ACC112 (cell line): ENCODE data around the gene JAKMIP3.

ENCODE experiments used
- H2AFZ ChIP-seq: fragments of 200-600 bp; sonication (generic); one replicate; pipeline ENCODE4 v1.6.0; 2017; ENCODE audit warnings: antibody characterized with exemption, low read length; ENCODE audit not compliant: unreplicated experiment
- H3K27ac ChIP-seq: fragments of 200-600 bp; sonication (generic); 2 replicates; pipeline ENCODE4 v1.5.1; 2014; ENCODE audit warnings: low read depth, mild to moderate bottlenecking, antibody characterized with exemption, low read length, moderate library complexity
- H3K27me3 ChIP-seq: fragments of 200-600 bp; sonication (generic); 2 replicates; pipeline ENCODE4 v1.6.1; 2014; ENCODE audit warnings: mild to moderate bottlenecking, antibody characterized with exemption, low read length, moderate library complexity, mixed read lengths; ENCODE audit not compliant: insufficient read depth
- H3K36me3 ChIP-seq: fragments of 200-600 bp; sonication (generic); 2 replicates; pipeline ENCODE4 v1.6.1; 2016; ENCODE audit warnings: mild to moderate bottlenecking, antibody characterized with exemption, low read length, moderate library complexity, mixed read lengths; ENCODE audit not compliant: insufficient read depth
- H3K4me1 ChIP-seq: fragments of 200-600 bp; sonication (generic); one replicate; pipeline ENCODE4 v1.6.1; 2016; ENCODE audit warnings: low read length, mixed read lengths; ENCODE audit not compliant: insufficient read depth, unreplicated experiment, control insufficient read depth
- H3K4me3 ChIP-seq: fragments of 200-600 bp; sonication (generic); 2 replicates; pipeline ENCODE4 v1.5.1; 2014; ENCODE audit warnings: mild to moderate bottlenecking, low read depth, low read length
- H3K79me2 ChIP-seq: fragments of 200-600 bp; sonication (generic); one replicate; pipeline ENCODE4 v1.6.0; 2016; ENCODE audit warnings: low read length; ENCODE audit not compliant: control insufficient read depth, unreplicated experiment, insufficient read depth

The JAKMIP3 gene

DNA sequence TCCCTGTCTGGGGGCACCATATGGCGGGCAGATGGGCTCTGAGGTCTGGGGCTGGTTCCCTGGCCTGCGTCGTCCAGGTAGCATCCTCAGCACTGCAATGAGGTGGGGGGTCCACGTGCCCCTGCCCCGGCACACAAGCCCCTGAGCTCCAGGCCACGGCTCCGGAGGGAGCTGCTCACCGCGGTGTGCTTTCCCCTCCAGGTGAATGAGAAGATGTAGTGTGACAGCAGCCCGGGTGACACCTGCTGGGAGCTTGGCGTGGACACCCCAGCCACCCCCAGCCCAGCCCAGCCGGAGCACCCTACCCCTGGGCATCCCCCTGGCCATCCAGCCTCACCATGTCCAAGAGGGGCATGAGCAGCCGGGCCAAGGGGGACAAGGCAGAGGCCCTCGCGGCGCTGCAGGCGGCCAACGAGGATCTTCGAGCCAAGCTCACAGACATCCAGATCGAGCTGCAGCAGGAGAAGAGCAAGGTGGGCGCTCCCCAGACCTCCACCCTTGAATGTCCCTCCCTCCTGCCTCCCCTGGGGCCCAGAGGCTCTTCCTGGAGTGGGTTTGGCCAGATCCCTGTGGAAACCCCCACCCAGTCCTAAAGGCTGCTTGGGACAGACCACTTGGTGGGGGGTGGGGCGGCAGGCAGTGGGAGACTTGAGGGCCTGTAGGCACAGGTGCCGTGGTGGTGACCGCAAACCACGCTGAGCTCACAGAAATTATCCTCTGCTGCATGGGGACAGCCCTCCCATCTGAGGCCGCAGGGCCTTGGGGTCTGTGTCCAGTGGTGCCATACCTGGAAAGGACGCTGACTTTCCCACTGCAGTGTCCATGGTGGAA lies 38.9 kb downstream of the JAKMIP3 start:
- H3K36me3 ChIP-seq: no peaks in the 10 kb centered on the region
- no peak overlapping the region for H2AFZ ChIP-seq
- no peak overlapping the region for H3K4me3 ChIP-seq
- no peaks in the 10 kb centered on the region for H3K4me1 ChIP-seq
- no peak overlapping the region for H3K27ac ChIP-seq
- no peaks in the 10 kb centered on the region for H3K27me3 ChIP-seq
- no peaks in the 10 kb centered on the region for H3K79me2 ChIP-seq

DNA sequence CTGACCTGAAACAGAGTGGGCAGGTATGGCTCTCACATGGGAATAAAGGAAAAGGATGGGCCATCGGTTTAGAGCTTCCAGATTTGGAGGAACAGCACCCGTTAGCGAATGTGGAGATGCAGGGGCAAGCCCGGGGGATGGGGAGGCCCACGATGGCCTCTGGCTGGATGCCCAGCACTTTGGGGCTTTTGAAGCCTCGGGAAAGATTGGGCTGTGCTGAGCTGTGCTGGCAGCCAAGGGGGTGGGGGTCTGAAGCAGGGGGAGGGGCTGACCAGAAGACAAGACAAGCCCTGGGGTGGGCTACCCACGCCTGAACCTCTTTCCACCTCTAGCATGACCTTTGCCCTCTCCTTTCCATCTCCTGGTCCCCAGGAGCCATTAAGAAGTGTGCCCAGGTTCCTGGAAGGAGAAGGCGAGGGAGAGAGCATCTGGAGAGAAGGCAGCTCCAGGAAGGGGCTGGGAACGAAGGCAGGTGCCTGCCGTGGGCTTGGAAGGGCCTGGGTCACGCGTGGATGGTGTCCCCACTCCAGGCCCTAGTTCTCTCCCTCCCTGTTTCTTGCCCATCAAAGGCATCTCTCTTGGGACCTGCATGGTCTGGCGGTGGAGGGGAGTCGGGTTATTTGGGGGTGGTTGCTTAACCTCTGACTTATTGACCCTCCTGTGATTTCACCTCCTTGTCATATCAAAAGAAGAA lies 39.7 kb downstream of the JAKMIP3 start:
- Histone ChIP-seq H3K27me3 (no peaks in the 10 kb centered on the region), H3K27ac (no peak overlapping the region), H3K4me1 (no peaks in the 10 kb centered on the region), H3K79me2 (no peaks in the 10 kb centered on the region), H3K36me3 (no peaks in the 10 kb centered on the region), H3K4me3 (no peak overlapping the region), H2AFZ (no peak overlapping the region)

DNA sequence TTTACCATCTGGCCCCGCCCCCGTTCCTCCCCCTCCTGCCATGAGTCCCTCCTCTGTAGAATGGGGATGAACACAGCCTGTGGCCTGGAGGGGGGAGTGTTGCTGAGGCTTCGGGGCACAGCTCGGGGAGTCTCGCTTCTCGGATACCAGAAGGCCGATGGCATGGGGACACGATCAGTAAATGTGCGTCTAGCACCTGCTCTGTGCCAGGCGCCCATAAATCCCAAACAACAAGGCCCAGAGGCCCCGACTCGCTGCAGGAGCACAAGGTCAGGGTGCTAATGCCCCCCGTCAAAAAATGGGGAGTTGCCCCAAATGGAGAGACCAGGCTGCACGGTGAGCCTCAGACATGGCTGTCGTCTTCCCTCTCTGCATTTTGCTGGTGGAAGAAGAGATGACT lies 40.7 kb downstream of the JAKMIP3 start:
- H3K36me3 ChIP-seq: no peaks in the 10 kb centered on the region
- no peaks in the 10 kb centered on the region for H3K79me2 ChIP-seq
- no peak overlapping the region for H2AFZ ChIP-seq
- H3K4me3 ChIP-seq: no peak overlapping the region
- no peak overlapping the region for H3K27ac ChIP-seq
- no peaks in the 10 kb centered on the region for H3K4me1 ChIP-seq
- H3K27me3 ChIP-seq: no peaks in the 10 kb centered on the region

DNA sequence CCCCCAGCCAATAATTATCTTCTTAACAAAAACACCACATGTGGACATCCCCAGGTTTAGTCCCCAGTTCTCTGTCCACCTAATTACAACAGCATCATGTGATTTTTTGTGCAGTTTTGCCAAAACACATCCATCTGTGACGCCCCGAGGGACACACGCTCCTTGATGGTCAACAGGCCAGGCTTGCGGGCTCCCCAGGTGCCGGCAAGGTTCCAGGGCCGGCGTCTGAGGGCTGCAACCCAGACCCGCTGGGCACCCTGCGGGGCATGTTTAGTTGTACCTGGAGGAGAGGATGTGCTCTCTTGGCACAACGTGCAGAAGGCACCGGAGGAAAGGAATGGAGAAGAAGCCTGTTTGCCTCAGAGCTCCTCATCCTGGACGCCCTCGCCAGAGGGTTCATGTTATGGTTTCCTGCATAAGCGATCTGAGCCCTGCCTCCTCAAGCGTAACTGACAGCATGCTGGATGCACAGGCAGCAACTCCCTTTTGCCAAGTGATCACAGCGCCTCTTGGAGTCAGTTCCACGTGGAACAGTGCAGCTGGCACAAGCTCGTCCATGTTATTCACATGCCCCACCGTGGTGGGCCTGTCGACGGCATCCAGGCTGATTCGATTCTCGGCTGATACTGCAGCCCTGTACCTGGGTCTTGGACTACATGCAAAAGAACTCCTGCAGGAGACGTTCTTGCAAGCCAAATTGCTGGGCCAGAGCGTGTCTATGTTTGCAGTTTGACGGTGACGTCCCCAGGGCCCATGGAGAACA lies 41.6 kb downstream of the JAKMIP3 start:
- Histone ChIP-seq H3K4me1 (no peaks in the 10 kb centered on the region), H3K27me3 (no peaks in the 10 kb centered on the region)

DNA sequence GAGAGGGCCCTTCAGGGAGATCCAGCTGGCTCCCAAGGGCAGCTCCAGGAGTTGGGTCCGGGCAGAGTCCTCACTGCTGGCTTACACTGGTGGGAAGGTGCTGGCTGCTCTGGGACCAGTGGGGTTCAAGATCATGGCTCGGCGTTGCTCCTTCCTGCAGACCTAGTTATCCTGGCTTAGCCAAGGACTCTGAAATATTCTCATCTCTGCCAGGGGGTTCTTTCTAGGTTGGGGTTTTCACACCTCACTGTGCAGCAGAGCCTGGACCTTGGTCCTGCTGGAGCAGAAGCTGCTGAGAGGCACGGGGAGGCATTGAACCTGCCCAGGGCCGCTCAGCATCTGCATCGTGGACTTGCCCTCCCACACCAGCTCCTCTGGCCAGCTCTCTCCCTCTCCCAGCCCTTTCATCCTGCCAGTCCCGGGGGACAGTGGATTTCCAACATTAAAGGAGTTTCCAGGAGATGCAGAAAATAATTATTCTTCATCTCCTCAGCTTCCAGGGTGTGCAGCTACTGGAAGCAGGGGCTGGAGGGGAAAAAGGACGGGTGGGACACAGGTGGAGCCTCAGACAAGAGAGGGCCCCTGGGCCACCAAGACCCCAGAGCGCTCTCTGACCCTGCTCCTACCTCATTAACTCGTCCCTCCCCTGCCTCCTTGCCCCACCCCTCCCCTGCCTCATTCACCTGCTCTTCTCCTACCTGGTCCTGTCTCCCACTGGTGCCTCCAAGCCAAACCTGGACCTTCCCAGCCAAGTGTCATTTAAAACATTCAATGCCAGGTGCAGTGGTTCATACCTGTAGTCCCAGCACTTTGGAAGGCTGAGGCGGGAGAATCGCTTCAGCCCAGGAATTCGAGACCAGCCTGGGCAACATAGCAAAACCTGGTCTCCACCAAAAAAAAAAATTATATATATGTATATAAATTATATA lies 42.5 kb downstream of the JAKMIP3 start:
- no peak overlapping the region for H3K4me3 ChIP-seq
- no peak overlapping the region for H2AFZ ChIP-seq
- no peaks in the 10 kb centered on the region for H3K79me2 ChIP-seq
- no peaks in the 10 kb centered on the region for H3K4me1 ChIP-seq
- no peak overlapping the region for H3K27ac ChIP-seq
- H3K36me3 ChIP-seq: no peaks in the 10 kb centered on the region
- H3K27me3 ChIP-seq: no peaks in the 10 kb centered on the region

More for the DNA sequence above, 41.6 kb downstream of the JAKMIP3 start:
- Histone ChIP-seq H3K79me2 (no peaks in the 10 kb centered on the region), H3K36me3 (no peaks in the 10 kb centered on the region), H3K27ac (no peak overlapping the region), H2AFZ (no peak overlapping the region), H3K4me3 (no peak overlapping the region)

DNA sequence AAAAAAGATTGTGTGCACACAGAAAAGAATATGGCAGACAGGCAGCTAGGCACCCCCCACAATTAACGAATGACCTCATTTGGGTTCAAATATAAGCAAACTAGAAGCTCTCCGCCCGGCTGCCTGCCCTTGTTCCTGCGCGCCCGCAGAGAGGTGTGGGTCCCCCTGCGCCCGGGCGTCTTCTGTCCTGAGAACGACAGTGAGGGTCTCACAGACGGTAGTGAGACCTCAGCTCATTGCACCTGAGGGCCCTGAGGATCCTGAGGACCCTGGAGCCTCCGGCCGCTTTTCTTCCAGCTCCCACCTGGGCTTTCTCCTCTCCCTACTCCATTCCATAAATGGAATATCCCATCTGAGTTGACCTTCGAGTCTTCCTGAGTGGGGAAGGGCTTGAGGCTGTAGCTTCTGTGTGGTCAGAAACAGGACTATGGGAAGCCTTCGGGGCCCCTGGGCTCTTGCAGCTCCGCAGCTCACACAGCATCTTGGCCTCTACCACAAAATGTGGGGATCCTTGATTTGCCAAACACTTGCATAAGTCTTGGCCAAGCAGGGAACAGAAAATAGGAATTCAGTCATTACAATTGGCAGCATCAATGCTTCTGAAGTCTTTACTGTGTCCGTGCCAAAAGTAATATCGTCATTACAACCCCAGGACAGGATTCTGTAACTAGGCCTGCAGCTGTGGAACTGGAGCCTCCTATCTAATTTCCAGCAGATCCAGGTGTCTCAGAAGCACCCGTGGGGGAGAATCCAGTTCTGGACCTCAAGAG lies 43.8 kb downstream of the JAKMIP3 start:
- Histone ChIP-seq H3K4me1 (no peaks in the 10 kb centered on the region), H3K27ac (no peak overlapping the region), H3K4me3 (no peak overlapping the region), H3K79me2 (no peaks in the 10 kb centered on the region), H2AFZ (no peak overlapping the region), H3K27me3 (no peaks in the 10 kb centered on the region), H3K36me3 (no peaks in the 10 kb centered on the region)

DNA sequence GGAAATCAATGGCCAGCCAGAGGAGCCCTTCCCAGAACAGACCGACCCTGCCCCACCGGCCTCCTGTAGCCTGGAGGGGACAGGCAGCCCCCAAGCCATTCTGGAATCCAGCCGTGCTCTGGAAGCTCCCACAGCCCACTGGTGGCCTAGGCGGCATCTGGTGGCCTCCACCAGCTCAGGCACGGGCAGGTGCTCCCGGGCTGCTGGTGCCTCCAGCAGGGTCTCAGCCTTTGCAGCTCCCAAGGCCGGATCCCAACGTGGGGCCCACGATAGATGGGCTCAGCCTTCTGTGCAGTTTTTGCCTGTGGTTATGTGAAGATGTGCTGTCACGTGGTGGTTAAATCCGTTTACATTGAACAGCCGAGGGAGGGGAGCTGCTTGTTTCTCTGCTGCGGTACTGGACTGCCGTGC lies 44.4 kb downstream of the JAKMIP3 start:
- Histone ChIP-seq H3K36me3 (no peaks in the 10 kb centered on the region), H3K27ac (no peak overlapping the region), H3K79me2 (no peaks in the 10 kb centered on the region), H3K4me1 (no peaks in the 10 kb centered on the region), H3K27me3 (no peaks in the 10 kb centered on the region), H3K4me3 (no peak overlapping the region), H2AFZ (no peak overlapping the region)

DNA sequence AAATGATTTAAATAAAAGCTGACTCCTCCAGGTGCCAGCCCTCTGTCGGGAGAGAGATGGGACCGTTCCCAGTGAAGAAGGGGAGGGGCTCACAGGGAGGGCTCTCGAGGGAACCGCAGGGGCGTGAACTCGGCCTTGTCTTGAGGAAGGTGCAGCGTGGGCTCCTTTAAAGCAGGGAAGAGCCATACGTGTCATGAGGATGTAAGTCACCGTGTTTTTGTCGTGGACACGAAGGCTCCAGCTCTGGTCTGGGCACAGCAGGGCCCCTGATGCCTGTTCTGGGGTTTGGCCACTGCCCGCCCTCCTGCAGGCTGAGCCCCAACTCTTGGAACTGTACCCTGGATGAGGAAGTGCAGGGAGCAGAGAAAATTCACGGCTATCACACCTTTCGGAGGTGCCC lies 45.0 kb downstream of the JAKMIP3 start:
- H3K27ac ChIP-seq: no peak overlapping the region
- no peak overlapping the region for H3K4me3 ChIP-seq
- H3K27me3 ChIP-seq: no peaks in the 10 kb centered on the region
- H3K79me2 ChIP-seq: no peaks in the 10 kb centered on the region
- H3K4me1 ChIP-seq: no peaks in the 10 kb centered on the region
- no peaks in the 10 kb centered on the region for H3K36me3 ChIP-seq
- no peak overlapping the region for H2AFZ ChIP-seq

DNA sequence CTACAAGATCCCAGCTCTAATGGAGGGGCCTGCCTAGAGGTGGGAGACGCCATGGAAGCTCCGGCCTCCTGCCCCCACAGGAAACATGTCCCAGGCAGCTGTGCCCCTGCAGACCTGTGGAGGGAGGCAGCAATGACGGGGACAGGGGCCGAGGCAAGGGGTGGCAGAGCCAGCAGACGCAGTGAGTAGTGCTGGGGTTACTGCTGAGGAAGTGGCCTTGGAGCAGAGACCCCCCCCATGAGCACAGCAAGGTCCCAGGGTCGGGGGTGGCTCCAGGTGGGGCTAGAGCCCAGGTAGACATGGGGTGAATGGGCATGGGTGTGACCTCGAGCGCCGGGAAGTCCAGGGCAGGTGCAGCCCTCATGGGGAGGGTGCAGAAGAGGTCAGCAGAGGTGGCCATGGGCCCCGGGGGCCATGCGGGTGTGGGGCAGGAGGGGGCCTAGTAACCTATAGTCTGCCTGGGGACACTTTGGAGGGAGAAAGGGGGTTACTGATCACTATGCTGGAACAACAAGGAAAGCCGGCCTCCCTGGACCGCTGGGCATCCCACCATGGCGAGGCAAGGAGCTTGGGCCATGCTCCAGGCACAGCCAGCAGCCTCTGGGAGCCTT lies 45.5 kb downstream of the JAKMIP3 start:
- no peak overlapping the region for H3K27ac ChIP-seq
- no peaks in the 10 kb centered on the region for H3K79me2 ChIP-seq
- no peak overlapping the region for H3K4me3 ChIP-seq
- no peaks in the 10 kb centered on the region for H3K27me3 ChIP-seq
- no peaks in the 10 kb centered on the region for H3K4me1 ChIP-seq
- H3K36me3 ChIP-seq: no peaks in the 10 kb centered on the region
- H2AFZ ChIP-seq: no peak overlapping the region
